HCT116 (cell line): ENCODE results near the gene MST1. TPM values are rescaled to one million over a fixed set of nuclear protein-coding genes. Genes with fewer than 3 reads are reported as not detected.

Experiments
- ATAC-seq: fragments of 200-7000 bp; cut with Tn5 transposase; 2 replicates; pipeline ENCODE4 v1.9.1; 2020; ENCODE audit warnings: mild to moderate bottlenecking, moderate library complexity
- BruUV-seq: library from RNA; stranded (reverse); fragments of 400-500 nt; replicated peaks from 2 replicates; lab custom pipeline; 2021; lab: Mats Ljungman, UMichigan
- CTCF ChIA-PET: fragments of 300-600 bp; sonication (Branson Sonifier 250); formaldehyde crosslinking; loops from one replicate; lab custom pipeline; 2021; ENCODE audit warnings: antibody characterized with exemption; lab: Charles Lee
- POLR2A ChIA-PET: fragments of 300-600, 350-600 bp; sonication (Branson Sonifier 250); formaldehyde crosslinking; loops from one replicate; lab custom pipeline; 2021; ENCODE audit warnings: antibody characterized with exemption; lab: Charles Lee
- RAD21 ChIA-PET, 2 experiments: fragments of 300-600 bp; sonication (Branson Sonifier 250); formaldehyde crosslinking; loops; one replicate each; lab custom pipeline; 2023; ENCODE audit warnings: low total read pairs in 2 of 2; ENCODE audit not compliant: uncharacterized antibody in 2 of 2, unreplicated experiment in 2 of 2, low non-redundant PET in 1 of 2; lab: Charles Lee
- DNase-seq: peaks from one replicate; pipeline ENCODE4 v3.0.0-alpha.2; 2010; ENCODE audit warnings: low read depth, low spot score
- H2AFZ ChIP-seq: fragments of 200-600 bp; shearing (Covaris generic), sonication (generic); 2 replicates; pipeline ENCODE4 v1.6.1; 2017; ENCODE audit warnings: low read depth, mixed run types, mixed read lengths, antibody characterized with exemption, low read length; ENCODE audit not compliant: poor library complexity, severe bottlenecking
- H3K27ac ChIP-seq: 2 replicates; pipeline ENCODE4 v1.5.1; 2012; ENCODE audit warnings: low read depth, low read length
- H3K27me3 ChIP-seq: fragments of 200-600 bp; sonication (generic); 2 replicates; pipeline ENCODE4 v1.6.1; 2016; ENCODE audit warnings: mixed run types, low read length, mixed read lengths; ENCODE audit not compliant: insufficient read depth
- H3K36me3 ChIP-seq, 2 experiments: fragments of 200-500 bp in 1 of 2; fragments of 200-600 bp in 1 of 2; sonication (Bioruptor generic) in 1 of 2; sonication (generic) in 1 of 2; 2 replicates each; pipeline versions ENCODE4 v1.5.1 to v1.6.1; 2014 to 2016; ENCODE audit warnings: low read length in 2 of 2, inconsistent platforms in 1 of 2, mixed read lengths in 1 of 2, mixed run types in 1 of 2; ENCODE audit not compliant: insufficient read depth in 2 of 2, control insufficient read depth in 1 of 2
- H3K4me1 ChIP-seq, 2 experiments: fragments of 200-600 bp in 1 of 2; sonication (generic) in 1 of 2; 2 replicates each; pipeline versions ENCODE4 v1.5.1 to v1.6.1; 2012 to 2017; ENCODE audit warnings: low read length in 2 of 2, inconsistent platforms in 1 of 2, mild to moderate bottlenecking in 1 of 2, mixed read lengths in 1 of 2, mixed run types in 1 of 2, moderate library complexity in 1 of 2; ENCODE audit not compliant: insufficient read depth in 2 of 2, control insufficient read depth in 1 of 2
- H3K4me2 ChIP-seq: fragments of 200-600 bp; sonication (generic); 2 replicates; pipeline ENCODE4 v1.6.1; 2017; ENCODE audit warnings: mixed run types, low read length, mixed read lengths
- H3K4me3 ChIP-seq, 2 experiments: fragments of 200-600 bp in 1 of 2; sonication (generic) in 1 of 2; replicated peaks in 1 of 2; 2 replicates each; pipeline ENCODE4 v1.5.1; 2011 to 2016; ENCODE audit warnings: low read length in 2 of 2, control low read depth in 1 of 2, low read depth in 1 of 2, mild to moderate bottlenecking in 1 of 2, mixed read lengths in 1 of 2, mixed run types in 1 of 2
- H3K79me2 ChIP-seq: fragments of 200-600 bp; sonication (generic); 2 replicates; pipeline ENCODE4 v1.6.1; 2017; ENCODE audit warnings: mild to moderate bottlenecking, mixed run types, low read length, moderate library complexity, mixed read lengths; ENCODE audit not compliant: insufficient read depth
- H3K9ac ChIP-seq: fragments of 200-600 bp; sonication (generic); 2 replicates; pipeline ENCODE4 v1.6.1; 2016; ENCODE audit warnings: low read length, mixed read lengths
- H3K9me2 ChIP-seq: fragments of 200-600 bp; sonication (generic), shearing (Covaris generic); 2 replicates; pipeline ENCODE4 v1.6.1; 2017; ENCODE audit warnings: mixed run types, mild to moderate bottlenecking, moderate library complexity; ENCODE audit not compliant: insufficient read depth
- H3K9me3 ChIP-seq, 2 experiments: fragments of 200-500 bp in 1 of 2; fragments of 200-600 bp in 1 of 2; sonication (Bioruptor generic) in 1 of 2; sonication (generic) in 1 of 2; 2 replicates each; pipeline ENCODE4 v1.6.1; 2014 to 2017; ENCODE audit warnings: low read length in 2 of 2, mixed read lengths in 2 of 2, inconsistent platforms in 1 of 2, low read depth in 1 of 2, mild to moderate bottlenecking in 1 of 2, mixed run types in 1 of 2, moderate library complexity in 1 of 2; ENCODE audit not compliant: control insufficient read depth in 1 of 2, insufficient read depth in 1 of 2
- H4K20me1 ChIP-seq: fragments of 200-600 bp; sonication (generic), shearing (Covaris generic); 2 replicates; pipeline ENCODE4 v1.6.1; 2017; ENCODE audit warnings: mixed run types, mild to moderate bottlenecking, moderate library complexity; ENCODE audit not compliant: insufficient read depth
- CBX3 ChIP-seq: IDR thresholded peaks from 2 replicates; pipeline ENCODE4 v1.6.1; 2012; ENCODE audit warnings: low read depth
- CEBPB ChIP-seq: IDR thresholded peaks from 2 replicates; pipeline ENCODE4 v1.6.1; 2012; ENCODE audit warnings: low read depth
- ELF1 ChIP-seq: IDR thresholded peaks from 2 replicates; pipeline ENCODE4 v1.6.1; 2012; ENCODE audit warnings: low read depth, borderline replicate concordance
- EZH2 ChIP-seq: fragments of 200-600 bp; sonication (generic); IDR thresholded peaks from 2 replicates; pipeline ENCODE4 v1.6.1; 2017; ENCODE audit warnings: antibody characterized with exemption, mixed run types
- EZH2phosphoT487 ChIP-seq: fragments of 200-600 bp; IDR thresholded peaks from 2 replicates; pipeline ENCODE4 v1.6.1; 2018; ENCODE audit warnings: antibody characterized with exemption, borderline replicate concordance
- FOSL1 ChIP-seq: IDR thresholded peaks from 2 replicates; pipeline ENCODE4 v1.6.1; 2012; ENCODE audit warnings: low read depth
- POLR2A ChIP-seq: IDR thresholded peaks from 2 replicates; pipeline ENCODE4 v1.7.0; 2011; ENCODE audit warnings: borderline replicate concordance; ENCODE audit not compliant: insufficient read depth, insufficient read length; ENCODE audit errors: extremely low read depth
- RAD21 ChIP-seq: IDR thresholded peaks from 2 replicates; pipeline ENCODE4 v1.6.1; 2012; ENCODE audit warnings: low read depth, mild to moderate bottlenecking
- REST ChIP-seq: IDR thresholded peaks from 2 replicates; pipeline ENCODE4 v1.6.1; 2012; ENCODE audit warnings: low read depth
- SP1 ChIP-seq: IDR thresholded peaks from 2 replicates; pipeline ENCODE4 v1.6.1; 2012; ENCODE audit warnings: low read depth
- SRF ChIP-seq: IDR thresholded peaks from 2 replicates; pipeline ENCODE4 v1.6.1; 2012; ENCODE audit warnings: low read depth
- YY1 ChIP-seq: IDR thresholded peaks from 2 replicates; pipeline ENCODE4 v1.6.1; 2011; ENCODE audit warnings: low read length, low read depth, moderate library complexity, mild to moderate bottlenecking; ENCODE audit not compliant: insufficient replicate concordance; ENCODE audit errors: extremely low read depth
- ZNF274 ChIP-seq: fragments of 200-500 bp; sonication (Bioruptor generic); IDR thresholded peaks from 2 replicates; pipeline ENCODE4 v1.6.1; 2014; ENCODE audit warnings: mild to moderate bottlenecking, low read depth, low read length, inconsistent platforms
- intact Hi-C: fragments of 100-400 bp; cut with micrococcal nuclease; formaldehyde crosslinking; loops from 2 replicates; pipeline ENCODE4 v1.10.0; 2022
- total RNA-seq: library from RNA; stranded (reverse); gene quantifications from one replicate; pipeline ENCODE4 v1.2.1, GENCODE V29; 2021; ENCODE audit not compliant: unreplicated experiment

Gene MST1
- total RNA-seq, 1 experiment from 2014 or later = 15.4 TPM

- Histone ChIP-seq H3K9me3 (no peaks in the 10 kb centered on the region), H3K9ac (no peak overlapping the region), H3K36me3 (peaks cover 30 to 66% of the 10 kb centered on the region in 2 experiments; a peak in 3 of 4 replicates), H3K79me2 (peaks cover 8% of the 10 kb centered on the region; the same call in 1 of the 2 replicates), H3K27me3 (no peaks in the 10 kb centered on the region), H3K4me1 (no peaks in the 10 kb centered on the region), H3K27ac (no peak overlapping the region), H3K4me3 (no peak overlapping the region), H3K4me2 (no peak overlapping the region), H3K9me2 (no peaks in the 10 kb centered on the region), H2AFZ (no peak overlapping the region), H4K20me1 (no peaks in the 10 kb centered on the region)
- no TSS peak for BruUV-seq
- DNase-seq (no peak), ATAC-seq (no peak)
- RAD21 ChIA-PET = no interaction called here
- POLR2A ChIA-PET = no interaction called here
- no peak for TF ChIP-seq ELF1
- TF ChIP-seq FOSL1 = no peak
- TF ChIP-seq CBX3 = no peak
- TF ChIP-seq CEBPB = no peak
- no peak for TF ChIP-seq YY1
- intact Hi-C loops = no loop called here
- CTCF ChIA-PET = no interaction called here
Observed at GRCh38 chr3:49681232-49681522, 8.1 kb downstream of the MST1 start.

GRCh38 chr3:49680493-49681231 lies 8.6 kb downstream of the MST1 start:
- ChIA-PET CTCF (interaction anchor here (1.4 kb wide), 1 partner anchor 141 kb away, joined by 5 read pairs; no protein-coding TSS in a partner anchor), RAD21 (no interaction called here), POLR2A (no interaction called here)
- Histone ChIP-seq H4K20me1 (no peaks in the 10 kb centered on the region), H3K4me2 (no peak overlapping the region), H3K9me2 (no peaks in the 10 kb centered on the region), H3K79me2 (peaks cover 13% of the 10 kb centered on the region; the same call in 1 of the 2 replicates), H3K9ac (no peak overlapping the region), H3K27me3 (no peaks in the 10 kb centered on the region), H3K4me3 (no peak overlapping the region), H3K36me3 (peaks cover 31 to 70% of the 10 kb centered on the region in 2 experiments; a peak in 3 of 4 replicates), H3K4me1 (peaks cover 0 to under 1% of the 10 kb centered on the region in 2 experiments; a peak in 1 of 4 replicates)
- no TSS peak for BruUV-seq
- no peak for ATAC-seq
- DNase-seq = no peak
- intact Hi-C loops = no loop called here
- no peak for TF ChIP-seq EZH2phosphoT487
- no peak for TF ChIP-seq REST
- no peak for TF ChIP-seq ZNF274
- no peak for TF ChIP-seq SRF
- TF ChIP-seq FOSL1 = no peak
- no peak for TF ChIP-seq POLR2A
- TF ChIP-seq RAD21 = no peak
- TF ChIP-seq EZH2 = no peak
- TF ChIP-seq SP1 = no peak
- TF ChIP-seq YY1 = no peak
- TF ChIP-seq CBX3 = no peak
- TF ChIP-seq, all 23 proteins: peak for 0
- no peak overlapping the region for H2AFZ ChIP-seq
- no peaks in the 10 kb centered on the region for H3K9me3 ChIP-seq
- no peak overlapping the region for H3K27ac ChIP-seq
